GM18498 (cell line): ENCODE data around the gene CHMP1B.
A peak's percentile ranks its signal among the peaks of the same experiment; 100 is the strongest.
"Not testable (repeated sequence)": the region's sequence is repeated elsewhere in the genome, so short reads cannot be mapped to it uniquely, and the experiment has no call there.

Experiments
- ATAC-seq: cut with Tn5 transposase; IDR thresholded peaks from one replicate; pipeline ENCODE4 v1.9.1; 2021; ENCODE audit warnings: mild to moderate bottlenecking, moderate library complexity; ENCODE audit not compliant: unreplicated experiment

Gene CHMP1B

DNA sequence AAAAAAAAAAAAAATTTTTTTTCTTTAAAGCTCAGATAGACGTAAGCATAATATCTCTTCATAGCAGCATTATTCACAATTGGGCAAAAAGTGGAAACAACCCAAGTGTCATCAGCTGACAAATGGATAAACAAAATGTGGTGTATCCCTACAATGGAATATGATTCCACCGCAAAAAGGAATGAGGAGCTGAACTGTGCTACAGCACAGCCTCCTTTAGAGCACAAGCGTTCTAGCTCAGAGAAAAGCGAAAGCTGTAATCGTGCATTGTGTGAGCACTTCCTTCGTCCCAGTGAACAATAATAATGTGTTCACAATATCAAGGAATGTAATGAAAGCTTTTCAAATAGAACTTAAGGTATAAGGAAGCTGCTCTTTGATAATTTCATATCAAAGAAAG is 11.7 kb upstream of the CHMP1B start:
- ATAC-seq: no peak

GRCh38 chr18:11840493-11840892 is 10.7 kb upstream of the CHMP1B start:
- no peak for ATAC-seq

- no peak for ATAC-seq
Observed at GRCh38 chr18:11842562-11842961, 8.7 kb upstream of the CHMP1B start.

GRCh38 chr18:11844436-11844835 is 6.8 kb upstream of the CHMP1B start:
- no peak for ATAC-seq

DNA sequence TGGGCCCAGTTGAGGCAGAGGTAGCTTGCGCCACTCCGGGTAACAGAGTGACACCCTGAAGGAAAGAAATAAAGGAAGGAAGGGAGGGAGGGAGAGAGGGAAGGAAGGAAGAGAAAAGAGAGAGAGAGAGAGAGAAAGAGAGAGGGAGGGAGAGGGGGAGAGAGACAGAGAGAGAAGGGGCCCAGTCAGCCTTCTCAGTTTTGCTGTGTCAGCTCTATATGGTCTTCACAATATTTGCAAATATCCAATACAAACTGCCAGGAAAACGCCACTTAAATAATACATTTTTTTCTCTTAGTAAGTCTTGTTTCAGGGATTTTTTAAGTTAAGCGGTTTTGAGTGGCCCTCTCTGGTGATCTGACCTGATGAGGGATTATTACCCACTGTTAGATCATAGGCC is 5.6 kb upstream of the CHMP1B start:
- ATAC-seq: no peak

DNA sequence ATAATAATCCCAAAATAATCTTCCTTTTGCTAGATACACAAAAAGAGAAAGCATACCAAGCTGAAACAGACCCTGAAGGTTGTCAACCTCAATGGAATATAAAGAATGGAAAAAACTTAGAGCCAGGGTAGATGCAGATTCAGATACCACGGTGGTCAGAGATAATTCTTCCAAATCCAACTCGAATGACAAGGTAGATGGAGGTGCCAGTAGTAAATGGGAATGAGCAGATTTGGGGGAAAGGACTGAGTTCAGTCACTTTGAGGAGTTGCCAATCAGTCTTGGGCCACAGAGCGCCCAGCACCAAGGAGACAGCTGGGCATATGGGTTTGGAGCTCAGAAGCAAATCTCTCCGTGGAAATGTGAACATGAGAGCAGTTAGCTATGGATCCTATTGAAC is 3.4 kb upstream of the CHMP1B start:
- ATAC-seq: no peak

- ATAC-seq: no peak
Observed at GRCh38 chr18:11849279-11849678, 1.9 kb upstream of the CHMP1B start.

DNA sequence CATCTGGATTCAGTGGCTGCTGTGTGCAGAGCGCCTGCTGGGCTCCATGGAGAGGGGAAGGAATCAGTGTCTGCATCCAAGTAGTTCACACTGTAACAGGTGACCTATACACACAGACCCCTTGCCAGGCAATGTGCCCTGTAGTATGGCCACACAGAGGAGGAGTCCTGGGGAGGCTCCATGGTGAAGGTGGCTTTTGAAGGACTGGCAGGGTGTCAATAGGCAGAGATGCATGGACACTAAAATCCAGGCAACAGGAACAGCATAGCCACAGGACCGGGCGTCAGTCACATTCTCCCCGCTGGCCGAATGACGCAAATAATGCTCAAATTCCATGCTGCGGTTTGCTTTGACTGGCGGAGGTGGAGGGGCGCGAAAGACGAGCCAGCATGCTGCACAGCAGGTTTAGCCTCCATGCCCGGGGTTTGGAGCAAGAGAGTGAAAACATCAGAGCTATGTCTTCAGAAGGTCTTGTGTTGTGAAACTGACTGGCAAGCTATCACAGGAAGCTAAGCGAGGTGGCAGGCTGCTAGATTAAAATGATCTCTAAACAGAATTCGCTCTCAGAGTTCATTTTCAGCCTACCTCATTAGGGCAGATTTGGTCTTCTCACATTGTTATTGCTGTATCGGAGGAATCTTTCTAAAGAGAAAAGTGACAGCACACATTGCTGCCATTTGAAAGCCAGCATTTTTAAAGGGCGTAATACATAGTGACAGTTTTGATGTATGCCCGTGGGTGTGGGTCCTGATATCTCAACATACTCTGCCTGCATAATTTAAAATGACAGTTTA is 1.2 kb upstream of the CHMP1B start:
- ATAC-seq: no peak

- ATAC-seq: peak; percentile 30
Observed at GRCh38 chr18:11850821-11851145, 430 bp upstream of the CHMP1B start.

GRCh38 chr18:11851806-11852337 is 659 bp downstream of the CHMP1B start:
- ATAC-seq: peak; percentile 28

DNA sequence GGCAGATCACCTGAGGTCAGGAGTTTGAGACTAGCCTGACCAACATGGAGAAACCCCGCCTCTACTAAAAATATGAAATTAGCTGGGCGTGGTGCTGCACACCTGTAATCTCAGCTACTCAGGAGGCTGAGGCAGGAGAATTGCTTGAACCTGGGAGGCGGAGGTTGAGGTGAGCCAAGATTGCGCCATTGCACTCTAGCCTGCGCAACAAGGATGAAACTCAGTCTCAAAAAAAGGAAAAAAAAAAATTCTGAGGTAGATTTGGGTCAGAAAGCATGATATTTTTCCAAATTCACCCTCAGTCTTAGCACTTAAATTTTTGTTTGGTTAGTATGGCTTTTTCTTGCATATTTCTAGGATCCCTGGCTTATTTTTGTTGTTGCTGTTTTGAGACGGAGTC is 3.3 kb downstream of the CHMP1B start:
- not testable (repeated sequence) for ATAC-seq

DNA sequence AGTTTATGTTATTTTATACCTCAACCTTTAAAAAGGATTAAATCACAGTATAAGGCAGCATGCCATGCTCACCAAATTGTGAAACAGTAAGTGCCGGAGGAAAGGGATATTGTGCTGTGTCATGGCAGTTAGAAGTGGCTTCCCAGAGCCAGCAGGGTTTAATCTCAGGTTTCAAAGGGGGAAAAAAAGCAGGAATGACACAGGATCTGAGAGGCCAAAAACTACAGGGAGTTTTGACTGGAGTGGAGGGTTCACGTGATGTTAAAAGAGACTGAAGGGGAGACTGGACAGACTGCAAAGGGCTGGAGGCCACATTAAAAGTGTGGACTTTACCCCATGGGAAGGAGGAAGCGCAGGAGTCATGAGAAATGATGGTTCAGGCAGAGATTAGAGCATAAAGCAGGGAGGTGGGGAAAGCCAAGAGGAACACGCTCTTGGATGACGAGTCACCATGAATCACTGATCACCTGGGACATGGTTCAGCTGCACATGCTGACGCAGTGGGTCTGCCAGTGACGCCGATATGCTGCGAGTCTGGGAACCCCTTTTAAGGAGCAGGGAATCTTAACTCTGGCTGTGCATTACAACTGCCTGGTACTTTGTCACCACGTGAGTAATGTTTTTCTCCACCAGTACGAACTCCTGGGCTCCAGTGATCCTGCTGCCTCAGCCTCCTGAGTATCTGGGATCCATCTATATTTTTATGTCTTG is 6.1 kb downstream of the CHMP1B start:
- no peak for ATAC-seq

DNA sequence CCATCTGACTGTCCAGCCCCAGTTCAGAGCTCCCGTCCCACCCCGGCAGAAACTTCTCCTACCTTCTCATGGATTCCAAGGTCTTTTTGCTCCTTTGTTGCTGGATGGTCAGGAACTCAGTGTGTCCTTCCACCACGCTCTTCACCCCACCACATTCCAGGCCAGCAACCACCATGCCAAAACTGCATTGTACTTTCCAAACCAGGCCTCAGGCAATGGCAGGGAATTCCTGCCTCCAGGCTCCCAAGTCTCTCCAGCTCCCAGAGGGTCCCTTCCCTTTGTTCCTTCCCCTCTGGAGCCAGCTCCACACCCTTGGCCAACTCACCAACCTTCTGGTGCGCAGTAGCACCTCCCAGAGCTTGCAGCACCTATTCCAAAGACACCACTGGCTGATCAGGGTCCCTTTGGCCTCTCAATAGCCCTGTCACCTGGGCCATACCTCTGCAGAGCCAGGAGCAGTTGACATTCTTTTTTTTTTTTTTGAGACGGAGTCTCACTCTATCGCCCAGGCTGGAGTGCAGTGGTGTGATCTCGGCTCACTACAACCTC is 8.1 kb downstream of the CHMP1B start:
- no peak for ATAC-seq

GRCh38 chr18:11859903-11860407 is 8.7 kb downstream of the CHMP1B start:
- ATAC-seq: no peak

- no peak for ATAC-seq
Observed at GRCh38 chr18:11860594-11861450, 9.6 kb downstream of the CHMP1B start.

DNA sequence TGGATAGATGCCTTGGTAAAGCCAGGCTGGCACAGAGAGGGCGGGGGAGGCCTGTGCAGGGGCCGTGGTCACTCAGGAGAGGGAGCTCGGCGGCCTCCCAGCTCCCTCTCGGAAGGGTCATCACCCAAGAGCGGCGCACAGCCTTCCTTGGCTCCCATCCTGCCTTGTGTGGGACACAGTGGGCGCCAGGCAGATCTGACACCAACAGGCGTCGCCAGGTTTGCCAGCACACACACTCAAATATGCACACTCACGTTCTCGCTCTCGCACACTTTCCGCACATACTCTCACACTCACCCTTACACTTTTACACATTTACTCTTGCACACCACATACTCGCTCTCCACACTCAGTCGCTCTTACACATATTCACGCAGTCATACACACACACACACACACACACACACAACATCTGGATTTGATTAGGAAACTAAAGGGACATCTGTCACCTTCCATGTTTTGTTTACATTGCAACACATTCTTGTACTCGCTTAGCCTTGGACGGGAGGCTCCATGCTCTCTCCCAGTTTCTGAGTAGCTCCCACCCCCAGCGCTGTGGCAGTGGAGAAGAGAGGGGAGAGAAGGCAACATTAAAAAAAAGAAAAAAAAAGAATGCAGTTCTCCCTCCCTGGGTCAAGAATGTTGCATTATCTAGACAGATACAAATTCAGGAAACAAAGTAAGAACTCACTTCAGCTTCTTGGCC is 10.5 kb downstream of the CHMP1B start:
- no peak for ATAC-seq

- no peak for ATAC-seq
Observed at GRCh38 chr18:11862468-11863137, 11.4 kb downstream of the CHMP1B start.

DNA sequence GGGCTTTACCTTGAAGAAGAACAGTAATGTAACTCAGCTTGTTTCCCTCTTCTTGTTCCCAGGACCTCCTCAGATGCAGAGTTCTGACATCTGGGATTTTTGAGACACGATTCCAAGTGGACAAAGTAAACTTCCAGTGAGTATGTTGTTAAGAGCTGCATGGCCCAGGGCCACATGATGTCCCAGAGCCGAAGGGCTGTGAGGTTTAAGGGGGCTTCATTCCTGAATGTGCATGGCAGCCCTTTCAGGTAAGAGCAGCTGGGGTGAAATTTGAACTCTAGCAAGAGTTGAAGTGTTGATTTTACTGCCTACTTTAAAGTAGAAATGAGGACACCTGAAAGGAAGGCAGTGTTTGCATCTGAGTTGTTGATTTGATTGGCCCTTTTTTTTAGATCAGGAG is 13.3 kb downstream of the CHMP1B start:
- ATAC-seq: no peak

DNA sequence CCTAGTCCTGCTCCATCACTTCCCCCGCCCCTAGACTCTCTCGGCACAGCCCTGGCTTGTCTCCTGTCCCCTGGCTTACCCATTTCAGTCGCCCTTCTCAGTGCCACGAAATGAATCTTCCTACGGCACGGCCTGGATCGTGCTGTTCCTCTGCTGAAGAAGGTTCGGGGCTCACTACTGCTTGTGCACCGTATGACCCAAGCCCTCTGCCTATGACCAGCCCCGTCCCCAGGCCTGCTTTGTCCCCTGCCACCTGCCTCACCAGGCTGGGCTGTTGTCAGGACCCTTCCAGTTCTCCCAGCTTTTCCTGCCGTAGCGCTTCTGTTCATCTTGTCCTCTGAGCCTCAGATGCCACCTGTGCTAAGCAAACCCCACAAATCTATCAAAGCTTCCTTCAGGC is 13.9 kb downstream of the CHMP1B start:
- no peak for ATAC-seq

- ATAC-seq: no peak
Observed at GRCh38 chr18:11866329-11866728, 15.1 kb downstream of the CHMP1B start.
